Right ventricle myocardium inferior (tissue), 1 donor: ENCODE data around the gene NSUN2. TPM values are rescaled to one million over a fixed set of nuclear protein-coding genes. Genes with fewer than 3 reads are reported as not detected.
"Not testable (repeated sequence)": the region's sequence is repeated elsewhere in the genome, so short reads cannot be mapped to it uniquely, and the experiment has no call there.

Experiments
- ATAC-seq: fragments of 200-7000 bp; cut with Tn5 transposase; one replicate; pipeline ENCODE4 v1.9.1; 2020; ENCODE audit warnings: mild to moderate bottlenecking, moderate library complexity
- DNase-seq: peaks from one replicate; pipeline ENCODE4 v3.0.0; 2021; ENCODE audit errors: missing footprints
- intact Hi-C: fragments of 100-400 bp; cut with DNase I; formaldehyde crosslinking; loops from one replicate; pipeline ENCODE4 v1.11.0; 2022
- total RNA-seq: library from RNA; stranded (reverse); fragmentation: NEBNext Ultra II Directional; extraction: Animal tissue kit (Norgen Biotek cat#: 25700); gene quantifications from one replicate; pipeline ENCODE4 v1.2.1, GENCODE V29; 2021
- donor health status: DM: no; HTN: yes; CAD: no; lungs with severe emphysema.

NSUN2 gene
- total RNA-seq, 1 donor from 2014 or later: 34.2 TPM

DNA sequence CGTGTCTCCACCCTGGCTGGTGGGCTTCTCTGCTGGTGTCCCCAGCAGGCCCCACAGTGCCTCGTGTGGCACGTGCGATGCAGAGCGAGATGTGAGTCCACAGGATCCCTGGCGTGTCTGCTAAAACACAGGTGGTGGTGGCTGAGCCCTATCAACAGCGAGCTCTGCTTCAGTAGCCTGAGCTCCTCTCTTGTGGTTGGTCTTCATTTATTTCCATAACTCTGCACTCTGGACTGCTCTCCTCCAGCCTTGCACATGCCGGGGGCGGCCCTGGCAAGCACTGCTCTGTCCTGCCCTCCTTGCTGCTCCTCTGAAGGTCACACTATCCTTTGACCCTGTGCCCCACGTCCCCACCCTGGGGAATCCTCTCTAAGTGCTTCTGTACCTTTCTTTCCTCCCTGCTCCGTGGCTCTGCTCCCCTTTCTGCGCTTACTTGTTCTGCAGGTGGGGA, 59.2 kb downstream of the NSUN2 start:
- DNase-seq: no peak
- intact Hi-C loops: no loop called here
- ATAC-seq: no peak

DNA sequence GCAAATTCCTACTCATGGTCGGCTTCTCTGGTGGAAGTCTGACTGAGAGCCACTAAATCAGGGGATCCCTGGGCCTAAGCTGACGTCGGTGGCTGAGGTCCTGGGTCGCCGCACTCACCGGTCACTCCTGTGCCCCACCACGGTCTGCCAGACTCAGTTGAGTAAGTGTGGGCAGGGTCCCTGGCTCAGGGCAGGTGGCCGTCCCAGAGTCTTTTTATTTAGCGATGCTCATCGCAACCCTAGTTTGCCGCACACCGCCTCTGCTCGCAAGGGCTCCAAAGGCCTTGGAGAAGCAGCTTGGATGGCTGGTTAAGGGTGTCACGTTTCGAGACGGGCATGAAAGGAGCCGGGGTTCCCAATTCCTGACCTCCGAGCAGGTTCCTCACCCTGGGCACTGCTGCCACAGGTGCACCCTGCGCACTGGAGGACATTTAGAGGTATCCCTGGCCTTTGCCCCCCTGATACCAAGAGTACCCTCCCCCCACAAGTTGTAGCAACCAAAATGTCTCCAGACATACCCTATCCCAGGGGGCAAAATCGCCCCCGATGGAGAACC, 59.9 kb downstream of the NSUN2 start:
- DNase-seq (no peak), ATAC-seq (no peak)
- intact Hi-C loops: no loop called here

DNA sequence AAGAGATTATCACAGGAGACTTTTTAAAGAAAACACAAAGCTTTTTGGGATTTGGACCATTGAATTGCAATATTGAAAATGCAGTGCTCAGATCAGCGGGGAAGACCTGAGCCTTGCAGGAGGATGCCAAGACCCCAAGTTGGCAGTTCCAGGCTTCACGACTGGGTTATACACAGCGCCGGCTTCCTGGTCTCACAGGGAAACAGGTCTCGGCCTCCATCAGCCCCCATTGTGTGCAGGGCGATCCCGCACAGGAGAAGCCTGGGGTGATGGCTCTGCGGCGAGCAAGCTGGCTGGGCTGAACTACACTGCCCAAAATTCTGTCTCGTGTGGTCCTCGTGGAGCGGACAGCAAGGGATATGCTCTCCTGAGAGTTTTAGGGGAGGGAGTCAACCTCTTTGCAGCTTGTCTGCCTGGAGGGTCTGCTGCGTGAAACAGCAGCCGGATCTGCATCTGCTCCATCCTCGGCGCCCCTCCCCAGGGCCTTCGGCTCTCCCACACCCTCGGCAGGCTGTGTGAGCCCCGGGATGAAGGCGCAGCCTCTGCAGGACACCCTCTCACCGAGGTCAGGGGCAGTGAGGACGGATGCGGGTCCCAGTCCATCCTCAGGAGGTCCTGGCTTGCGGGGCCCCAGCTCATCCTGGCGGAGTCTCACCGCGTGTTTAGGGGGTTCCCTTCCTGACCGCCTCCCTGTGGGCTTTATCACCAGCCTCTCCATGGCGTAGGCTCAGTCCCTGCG, 60.6 kb downstream of the NSUN2 start:
- intact Hi-C loops: no loop called here
- no peak for ATAC-seq
- DNase-seq: no peak

DNA sequence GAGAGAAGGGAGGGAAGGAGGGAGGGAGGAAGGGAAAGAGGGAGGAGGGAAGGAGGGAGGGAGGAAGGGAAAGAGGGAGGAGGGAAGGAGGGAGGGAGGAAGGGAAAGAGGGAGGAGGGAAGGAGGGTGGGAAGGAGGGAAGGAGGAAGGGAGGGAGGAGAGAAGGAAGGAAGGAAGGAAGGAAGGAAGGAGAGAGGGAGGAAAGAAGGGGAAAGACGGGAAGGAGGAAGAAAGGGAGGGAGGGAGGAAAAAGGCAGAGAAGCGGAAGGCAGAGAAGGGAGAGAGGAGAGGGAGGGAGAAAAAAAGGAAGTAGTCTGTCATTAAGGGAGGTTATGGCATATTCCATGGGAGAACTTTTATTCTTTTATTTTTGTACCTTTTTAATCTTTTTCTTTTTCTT, 61.2 kb downstream of the NSUN2 start:
- DNase-seq, intact Hi-C loops: not testable (repeated sequence)

DNA sequence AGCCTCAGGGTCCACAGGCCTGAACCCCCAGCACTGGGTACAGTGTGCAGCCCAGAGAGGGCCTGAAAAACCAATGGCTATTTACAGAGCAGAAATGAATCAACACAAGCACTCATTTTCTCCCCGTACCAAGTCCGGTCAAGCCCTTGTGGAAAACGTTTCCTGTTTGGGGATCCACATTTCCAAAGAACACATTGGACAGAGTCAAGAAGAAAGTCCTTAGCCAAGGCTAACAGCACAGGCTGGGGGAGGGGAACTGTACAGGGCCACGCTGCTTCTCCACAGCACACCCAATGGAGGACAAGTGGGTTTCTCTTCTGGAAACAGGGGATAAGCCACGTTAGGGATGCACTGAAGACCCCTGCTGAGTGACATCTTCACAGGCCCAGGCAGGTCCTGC, 62.3 kb downstream of the NSUN2 start:
- no peak for DNase-seq
- ATAC-seq: no peak
- intact Hi-C loops: no loop called here

More for the DNA sequence above, 61.2 kb downstream of the NSUN2 start:
- not testable (repeated sequence) for ATAC-seq

DNA sequence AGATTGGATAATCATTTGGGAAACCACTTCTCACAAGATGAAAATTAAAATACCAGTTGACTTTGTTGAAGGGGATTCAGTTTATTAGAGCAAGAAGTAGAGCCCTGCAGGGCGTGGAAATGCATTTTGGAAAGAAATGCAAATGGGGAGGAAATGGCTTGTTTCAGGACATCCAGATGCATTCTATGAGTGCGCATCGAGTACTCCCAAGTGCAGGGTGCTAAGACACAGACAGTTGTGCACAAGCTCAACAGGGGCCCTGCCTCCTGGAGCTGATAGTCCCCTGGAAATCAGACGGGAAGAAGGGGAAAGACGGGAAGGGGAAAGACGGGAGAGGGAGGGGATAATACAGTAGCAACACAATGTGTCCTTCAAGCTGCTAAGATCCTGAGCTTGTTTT, 64.0 kb downstream of the NSUN2 start:
- DNase-seq (no peak), ATAC-seq (no peak)
- intact Hi-C loops: no loop called here

DNA sequence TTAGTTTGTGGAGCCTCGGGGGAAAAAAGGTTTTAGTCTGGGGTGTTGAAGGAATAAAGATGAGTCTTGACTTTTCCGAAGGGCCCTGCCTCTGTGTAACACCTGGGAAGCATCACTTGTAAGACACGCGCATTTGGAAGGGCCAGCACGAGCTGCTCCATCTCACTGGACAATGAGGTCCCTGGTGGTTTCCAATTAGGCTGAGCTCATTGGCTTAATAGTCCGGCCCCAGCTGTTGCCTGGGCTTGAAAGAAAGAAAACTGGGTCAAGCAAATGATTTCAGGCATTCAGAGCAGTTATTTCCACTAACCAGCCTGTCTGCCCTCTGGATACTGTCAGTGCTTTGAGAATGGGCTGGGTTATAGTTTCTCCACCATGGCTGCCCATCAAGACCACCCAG, 64.5 kb downstream of the NSUN2 start:
- ATAC-seq (peak; percentile 88), DNase-seq (no peak)
- intact Hi-C loops: no loop called here

DNA sequence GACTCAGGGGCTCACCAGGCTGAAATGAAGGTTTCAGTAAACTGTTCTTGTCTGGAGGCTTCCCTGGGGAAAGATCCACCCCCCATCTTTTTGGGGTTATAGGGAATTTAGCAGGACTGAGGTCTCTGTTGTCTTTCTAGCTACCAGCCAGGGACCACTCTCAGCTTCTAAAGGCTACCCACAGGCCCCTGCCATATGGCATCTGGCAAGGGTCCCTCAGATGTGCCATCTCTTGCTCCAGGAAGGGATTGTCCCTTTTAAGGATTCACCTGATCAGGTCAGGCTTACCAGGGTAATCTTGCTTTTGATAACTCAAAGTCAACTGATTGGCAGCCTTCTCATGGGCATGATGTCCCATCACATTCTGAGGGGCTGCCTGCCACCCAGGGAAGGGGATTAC, 65.0 kb downstream of the NSUN2 start:
- ATAC-seq: no peak
- intact Hi-C loops: no loop called here
- DNase-seq: no peak

DNA sequence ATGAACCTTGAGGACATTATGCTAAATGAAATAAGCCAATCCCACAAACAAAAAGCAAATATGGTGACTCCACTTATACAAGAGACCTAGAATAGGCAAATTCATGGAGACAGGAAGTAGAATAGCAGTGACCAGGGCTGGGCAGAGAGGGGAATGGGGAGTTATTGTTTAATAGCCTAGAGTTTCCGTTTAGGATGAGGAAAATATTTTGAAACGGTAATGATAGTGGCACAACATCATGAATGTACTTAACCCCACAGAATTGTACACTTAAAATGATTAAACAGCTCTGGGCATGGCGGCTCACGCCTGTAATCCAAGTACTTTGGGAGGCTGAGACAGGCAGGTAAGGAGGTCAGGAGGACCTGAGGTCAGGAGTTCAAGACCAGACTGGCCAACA, 65.8 kb downstream of the NSUN2 start:
- DNase-seq (no peak), ATAC-seq (no peak)
- intact Hi-C loops: no loop called here

DNA sequence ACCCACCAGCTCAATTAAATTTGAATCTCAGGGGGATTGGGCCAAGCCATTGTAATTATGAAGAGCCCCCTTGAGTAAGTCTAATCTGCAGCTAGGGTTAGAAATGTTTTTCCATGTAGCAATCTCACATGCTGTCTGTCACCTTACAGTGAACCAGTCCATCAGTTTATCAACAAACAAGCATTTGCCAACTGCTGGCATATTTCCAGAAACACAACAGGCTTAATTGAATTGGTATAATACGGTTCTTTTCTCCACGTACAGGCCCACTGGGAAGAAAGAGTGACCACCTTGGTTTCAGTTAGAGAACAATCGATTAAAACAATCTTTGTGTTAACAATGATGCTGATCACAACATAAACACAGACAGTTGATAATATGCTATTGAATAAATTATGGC, 67.4 kb downstream of the NSUN2 start:
- ATAC-seq (no peak), DNase-seq (no peak)
- intact Hi-C loops: no loop called here

DNA sequence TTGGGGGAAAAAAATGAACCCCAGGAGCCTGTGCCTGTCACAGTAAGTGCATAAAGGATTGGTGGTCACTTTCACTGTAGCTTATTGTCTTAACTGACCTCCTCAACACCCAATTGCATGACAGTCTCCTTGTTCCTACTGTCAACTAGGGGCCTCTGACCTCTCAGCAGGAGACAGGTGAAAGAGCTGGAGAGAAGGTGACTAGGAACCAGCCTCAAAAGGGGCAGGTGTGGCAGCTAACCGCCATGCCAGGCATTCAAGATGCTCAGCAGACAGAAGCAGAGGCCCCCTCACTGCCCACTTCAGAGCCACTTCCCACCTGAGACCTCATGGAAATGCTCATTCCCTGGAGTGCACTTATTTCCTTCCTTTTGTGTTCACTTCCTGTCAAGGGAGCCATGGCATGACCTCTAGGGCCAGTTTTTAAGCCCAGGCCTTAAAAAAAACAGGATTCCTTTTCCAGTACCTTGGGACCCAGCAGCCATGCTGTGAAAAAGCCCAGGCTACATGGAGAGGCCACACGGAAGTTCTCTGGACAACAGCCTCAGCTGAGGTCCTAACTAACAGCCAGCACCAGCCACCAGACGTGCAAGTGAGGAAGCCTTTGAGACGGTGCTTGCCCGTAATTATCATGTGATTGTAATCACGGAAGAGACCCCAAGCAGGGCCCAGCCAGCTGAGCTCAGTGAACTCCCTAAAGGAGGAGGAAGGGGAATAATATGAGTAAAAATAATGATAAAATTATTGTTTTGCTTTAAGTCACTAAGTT, 74.9 kb downstream of the NSUN2 start:
- ATAC-seq (no peak), DNase-seq (no peak)

DNA sequence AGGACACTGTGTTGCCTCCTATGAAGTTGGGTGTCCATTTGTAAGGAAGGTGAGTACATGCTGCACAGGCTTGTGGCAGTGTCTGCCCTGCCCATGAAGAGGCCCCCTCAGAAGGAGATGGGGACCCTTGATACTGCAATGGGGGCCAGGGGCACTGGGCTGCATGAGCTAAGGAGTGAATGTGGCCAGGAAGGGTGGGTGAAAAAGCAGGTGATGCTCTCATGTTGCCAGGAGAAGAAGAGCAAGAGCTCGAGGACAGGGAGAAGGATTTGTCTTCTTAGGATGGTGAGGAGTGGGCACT, 76.1 kb downstream of the NSUN2 start:
- DNase-seq (no peak), ATAC-seq (no peak)
- intact Hi-C loops: no loop called here

More for the DNA sequence above, 74.9 kb downstream of the NSUN2 start:
- intact Hi-C loops: no loop called here

DNA sequence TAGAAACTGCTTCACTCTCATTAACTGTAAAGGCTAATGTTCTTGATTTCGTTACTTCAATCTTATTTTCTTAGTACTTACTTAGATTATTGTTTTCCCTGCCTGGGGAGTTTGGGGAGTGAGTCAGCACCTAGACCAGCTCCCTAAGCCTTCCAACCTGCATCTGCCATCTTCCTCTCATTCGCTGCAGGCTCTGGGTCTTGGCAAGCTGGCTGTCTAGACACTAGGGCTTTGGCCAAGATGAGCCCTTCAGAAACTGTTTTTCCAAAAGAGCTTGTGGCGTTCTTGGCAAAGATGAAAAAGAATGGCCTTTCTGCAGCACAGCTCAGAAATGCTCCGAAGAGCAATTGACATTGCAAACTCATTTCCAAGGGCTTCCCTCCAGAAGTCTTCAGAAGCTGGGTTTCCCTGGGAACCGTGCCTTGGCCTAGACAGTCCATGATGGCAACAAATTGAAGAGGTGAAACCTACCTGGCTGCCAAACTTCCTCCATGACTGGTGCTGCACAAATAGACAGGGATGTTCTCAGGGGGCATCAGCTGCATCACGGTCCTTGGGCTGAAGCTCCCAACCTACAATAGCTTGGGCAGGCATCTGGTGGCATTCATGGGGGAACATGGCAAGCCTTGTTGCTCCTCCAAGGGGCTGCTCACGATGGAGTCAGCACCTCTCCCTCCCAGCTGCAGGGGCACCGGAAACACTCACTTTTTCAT, 76.6 kb downstream of the NSUN2 start:
- DNase-seq (no peak), ATAC-seq (no peak)
- intact Hi-C loops: no loop called here

DNA sequence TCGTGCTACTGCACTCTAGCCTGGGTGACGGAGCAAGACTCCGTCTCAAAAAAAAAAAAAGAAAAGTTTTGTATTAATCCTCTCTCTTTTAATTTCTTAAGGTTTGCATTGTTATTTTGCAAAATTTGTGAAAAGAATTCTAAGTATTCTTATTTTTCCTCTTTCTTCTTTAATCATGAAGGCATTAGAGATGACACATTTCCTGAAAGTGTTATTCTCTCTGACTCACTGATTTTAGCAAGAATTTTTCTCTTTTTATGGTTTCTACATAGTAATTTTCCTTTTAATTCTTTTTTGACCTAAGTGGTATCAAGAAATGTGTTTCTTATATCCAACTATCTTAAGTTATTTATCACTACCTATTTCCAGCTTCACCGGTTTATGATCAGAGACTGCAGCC, 78.0 kb downstream of the NSUN2 start:
- DNase-seq (no peak), ATAC-seq (no peak)
- intact Hi-C loops: no loop called here

DNA sequence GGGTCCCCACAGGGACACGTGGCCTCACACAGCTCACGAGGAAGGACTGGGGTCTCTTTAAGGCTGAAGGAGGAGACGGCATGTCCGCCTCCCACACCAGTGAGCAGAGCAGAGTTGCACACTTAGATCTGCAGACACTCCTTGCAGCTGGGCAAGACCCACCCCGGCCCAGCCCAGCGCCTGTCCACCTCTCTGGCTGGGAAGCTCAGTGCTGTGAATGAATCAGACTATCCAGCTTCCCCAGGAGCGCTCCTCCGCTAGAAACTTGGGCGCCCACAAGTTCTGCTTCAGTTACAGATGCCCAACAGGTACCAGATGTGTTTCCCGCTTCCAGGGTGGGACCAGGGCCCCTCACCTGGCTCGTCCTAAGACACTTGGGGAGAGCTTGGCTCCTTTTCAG, 78.9 kb downstream of the NSUN2 start:
- DNase-seq (no peak), ATAC-seq (no peak)
- intact Hi-C loops: no loop called here

DNA sequence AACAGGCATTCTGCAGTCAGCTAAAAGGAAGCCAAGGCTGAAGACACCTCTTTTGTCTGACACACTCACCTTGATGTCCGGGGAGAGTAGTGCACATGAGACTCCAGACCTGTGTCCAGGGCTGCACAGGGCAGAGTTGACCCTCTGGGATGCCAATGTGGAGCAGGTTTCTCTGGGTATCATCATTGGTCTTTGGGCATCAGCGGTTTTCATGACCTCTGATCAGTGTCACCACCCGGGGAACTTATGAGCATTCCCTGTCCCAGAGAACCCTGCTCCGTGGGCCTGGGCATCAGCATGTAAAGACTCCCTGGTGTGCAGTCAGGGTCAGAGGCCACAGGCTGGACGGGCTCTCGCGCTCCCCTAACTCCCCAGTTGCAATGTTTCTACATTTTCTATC, 80.2 kb downstream of the NSUN2 start:
- DNase-seq (no peak), ATAC-seq (no peak)
- intact Hi-C loops: no loop called here

DNA sequence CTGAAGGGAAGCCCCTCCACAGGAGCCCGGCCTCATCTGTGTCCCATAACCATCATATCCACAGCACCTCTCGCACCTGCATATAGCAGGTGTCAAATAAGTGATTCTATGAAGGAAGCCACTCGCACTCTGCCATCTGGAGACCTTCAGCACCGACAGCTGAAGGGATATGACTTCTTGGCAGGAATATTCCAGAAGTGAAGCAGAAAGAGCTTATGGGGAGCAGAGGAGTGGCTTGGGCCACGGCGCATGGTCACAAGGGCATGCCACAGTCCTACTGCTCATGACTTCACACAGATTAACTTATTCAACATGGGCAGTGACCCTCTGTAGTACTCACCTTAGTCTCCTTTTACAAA, 80.9 kb downstream of the NSUN2 start:
- ATAC-seq (no peak), DNase-seq (no peak)
- intact Hi-C loops: no loop called here

DNA sequence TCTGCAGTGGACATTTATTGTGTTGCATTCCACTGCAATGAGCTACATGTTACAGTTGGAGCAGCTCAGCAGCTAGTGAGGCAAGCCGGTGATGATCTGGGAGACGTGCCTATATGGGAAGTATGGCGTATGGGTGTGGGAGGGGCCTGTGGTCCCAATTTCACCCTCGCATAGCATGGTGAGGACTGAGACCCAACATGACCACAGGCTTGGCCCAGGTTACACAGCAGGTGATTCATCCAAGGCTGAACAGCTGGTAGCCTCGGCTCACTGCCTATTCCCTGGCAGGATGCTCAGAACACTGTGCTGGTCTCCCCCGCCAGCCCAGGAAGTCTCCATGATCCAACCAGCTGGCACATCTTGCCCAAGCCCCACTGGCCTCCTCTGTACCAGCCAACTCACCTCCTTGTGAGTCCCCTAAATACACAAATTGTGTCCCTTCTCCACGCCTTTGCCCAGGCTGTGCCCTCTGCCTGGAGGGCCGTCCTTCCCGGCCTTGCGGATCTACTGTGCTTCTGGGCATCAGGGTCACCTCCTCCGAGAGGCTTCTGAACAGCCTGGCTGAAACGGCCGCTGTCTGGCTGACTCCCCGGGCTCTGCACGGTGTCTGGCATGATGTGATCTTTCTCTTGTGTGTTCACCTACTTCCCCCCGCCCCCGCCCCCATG, 81.4 kb downstream of the NSUN2 start:
- no peak for DNase-seq
- intact Hi-C loops: no loop called here
- ATAC-seq: no peak

DNA sequence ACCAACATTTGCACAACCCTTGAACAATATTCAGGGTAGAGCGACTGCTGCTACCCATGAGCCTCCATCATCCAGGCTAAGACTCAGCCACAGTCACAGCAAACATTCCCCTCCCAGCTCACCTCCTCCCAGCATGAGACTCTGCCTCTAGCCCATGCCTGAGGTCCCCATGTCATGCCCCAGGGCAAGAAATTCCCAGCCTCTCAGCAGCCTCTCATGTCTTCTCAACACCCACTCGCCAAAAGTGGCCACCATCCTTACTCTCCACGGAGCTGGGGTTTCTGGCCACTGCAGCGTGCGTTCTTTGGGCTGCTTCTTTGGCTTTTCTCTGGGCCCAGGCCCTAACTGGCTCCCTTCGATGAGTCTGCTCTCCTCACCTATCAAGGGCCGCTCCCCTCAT, 82.2 kb downstream of the NSUN2 start:
- intact Hi-C loops: no loop called here
- ATAC-seq: no peak
- no peak for DNase-seq
